ENCODE results near the gene GOLGA8S.
"Not testable (repeated sequence)": the region's sequence is repeated elsewhere in the genome, so short reads cannot be mapped to it uniquely, and the experiment has no call there.

Gene GOLGA8S

GRCh38 chr15:23354448-23354847 lies at the start of gene GOLGA8S:
Gene GOLGA8S (plus strand): TSS chr15:23354748. CDS start chr15:23354810, 62 bp downstream.
- DNase-seq (ENCODE audit: extremely low spot score); CTCF ChIA-PET; POLR2A ChIA-PET: not testable (repeated sequence)

- DNase-seq (ENCODE audit: extremely low spot score); CTCF ChIA-PET; POLR2A ChIA-PET: not testable (repeated sequence)
Observed at GRCh38 chr15:23304805-23305204, 49.7 kb upstream of the GOLGA8S start.

- POLR2A ChIA-PET; DNase-seq (ENCODE audit: extremely low spot score); CTCF ChIA-PET: not testable (repeated sequence)
Observed at GRCh38 chr15:23305921-23306320, 48.6 kb upstream of the GOLGA8S start.

GRCh38 chr15:23311233-23311632 lies 43.3 kb upstream of the GOLGA8S start:
- POLR2A ChIA-PET; CTCF ChIA-PET; DNase-seq (ENCODE audit: extremely low spot score): not testable (repeated sequence)

GRCh38 chr15:23334096-23334495 lies 20.5 kb upstream of the GOLGA8S start, which contains the start of gene GOLGA6L26:
Gene GOLGA6L26 (minus strand): TSS chr15:23334196. CDS start chr15:23334135, 61 bp downstream.
- POLR2A ChIA-PET; CTCF ChIA-PET; DNase-seq (ENCODE audit: extremely low spot score): not testable (repeated sequence)

- POLR2A ChIA-PET; DNase-seq (ENCODE audit: extremely low spot score); CTCF ChIA-PET: not testable (repeated sequence)
Observed at GRCh38 chr15:23362622-23363021, 8.1 kb downstream of the GOLGA8S start.

GRCh38 chr15:23364261-23364660 lies 9.7 kb downstream of the GOLGA8S start:
- POLR2A ChIA-PET, CTCF ChIA-PET: not testable (repeated sequence)

GRCh38 chr15:23370578-23370977 lies 16.0 kb downstream of the GOLGA8S start:
- POLR2A ChIA-PET = no interaction called here

More at GRCh38 chr15:23364261-23364660, 9.7 kb downstream of the GOLGA8S start:
- DNase-seq (ENCODE audit: extremely low spot score) = not testable (repeated sequence)

GRCh38 chr15:23371134-23371533 lies 16.6 kb downstream of the GOLGA8S start:
- CTCF ChIA-PET; DNase-seq (ENCODE audit: extremely low spot score); POLR2A ChIA-PET: not testable (repeated sequence)

More at GRCh38 chr15:23370578-23370977, 16.0 kb downstream of the GOLGA8S start:
- TF ChIP-seq FOXK2 (IDR thresholded peaks at IDR 0.05) (no peak), PKNOX1 (IDR thresholded peaks at IDR 0.05) (no peak)
- DNase-seq (ENCODE audit: extremely low spot score) = no peak
- CTCF ChIA-PET = no interaction called here

- POLR2A ChIA-PET; DNase-seq (ENCODE audit: extremely low spot score); CTCF ChIA-PET: not testable (repeated sequence)
Observed at GRCh38 chr15:23371868-23372267, 17.3 kb downstream of the GOLGA8S start.

GRCh38 chr15:23372284-23372683 lies 17.7 kb downstream of the GOLGA8S start:
- ChIA-PET CTCF (no interaction called here), POLR2A (no interaction called here)
- no peak for TF ChIP-seq ELF4 (IDR thresholded peaks at IDR 0.05)
- TF ChIP-seq PKNOX1 (IDR thresholded peaks at IDR 0.05) = no peak
- no peak for TF ChIP-seq L3MBTL2 (conservative IDR thresholded peaks at IDR 0.05)
- no peak for TF ChIP-seq BHLHE40 (IDR thresholded peaks at IDR 0.05; ENCODE audit: borderline replicate concordance)
- no peak for TF ChIP-seq SUZ12 (IDR thresholded peaks at IDR 0.05)
- no peak for TF ChIP-seq FOXM1 (IDR thresholded peaks at IDR 0.05; ENCODE audit: borderline replicate concordance)
- TF ChIP-seq HDGF (IDR thresholded peaks at IDR 0.05; ENCODE audit: borderline replicate concordance) = no peak
- no peak for TF ChIP-seq FOXK2 (IDR thresholded peaks at IDR 0.05)
- TF ChIP-seq ZNF384 (IDR thresholded peaks at IDR 0.05) = no peak
- TF ChIP-seq TARDBP (IDR thresholded peaks at IDR 0.05) = no peak
- no peak for TF ChIP-seq NFRKB (IDR thresholded peaks at IDR 0.05)
- no peak for TF ChIP-seq LEF1 (IDR thresholded peaks at IDR 0.05; ENCODE audit: borderline replicate concordance)
- no peak for TF ChIP-seq CTBP1 (IDR thresholded peaks at IDR 0.05; ENCODE audit: borderline replicate concordance)
- TF ChIP-seq ARNT (IDR thresholded peaks at IDR 0.05) = no peak
- TF ChIP-seq FOXA1 (IDR thresholded peaks at IDR 0.05) = no peak
- DNase-seq (ENCODE audit: extremely low spot score) = no peak

GRCh38 chr15:23372891-23373600 lies 18.5 kb downstream of the GOLGA8S start:
- DNase-seq (ENCODE audit: extremely low spot score); CTCF ChIA-PET; POLR2A ChIA-PET: not testable (repeated sequence)

- DNase-seq (ENCODE audit: extremely low spot score); POLR2A ChIA-PET; CTCF ChIA-PET: not testable (repeated sequence)
Observed at GRCh38 chr15:23374226-23374625, 19.7 kb downstream of the GOLGA8S start.

GRCh38 chr15:23378946-23379345 lies 24.4 kb downstream of the GOLGA8S start:
- DNase-seq (ENCODE audit: extremely low spot score); CTCF ChIA-PET; POLR2A ChIA-PET: not testable (repeated sequence)

GRCh38 chr15:23380700-23381099 lies 26.2 kb downstream of the GOLGA8S start:
- POLR2A ChIA-PET; CTCF ChIA-PET; DNase-seq (ENCODE audit: extremely low spot score): not testable (repeated sequence)
